ENCODE results near the gene MRPL22.
"Not testable (repeated sequence)": the region's sequence is repeated elsewhere in the genome, so short reads cannot be mapped to it uniquely, and the experiment has no call there.

MRPL22 gene

DNA sequence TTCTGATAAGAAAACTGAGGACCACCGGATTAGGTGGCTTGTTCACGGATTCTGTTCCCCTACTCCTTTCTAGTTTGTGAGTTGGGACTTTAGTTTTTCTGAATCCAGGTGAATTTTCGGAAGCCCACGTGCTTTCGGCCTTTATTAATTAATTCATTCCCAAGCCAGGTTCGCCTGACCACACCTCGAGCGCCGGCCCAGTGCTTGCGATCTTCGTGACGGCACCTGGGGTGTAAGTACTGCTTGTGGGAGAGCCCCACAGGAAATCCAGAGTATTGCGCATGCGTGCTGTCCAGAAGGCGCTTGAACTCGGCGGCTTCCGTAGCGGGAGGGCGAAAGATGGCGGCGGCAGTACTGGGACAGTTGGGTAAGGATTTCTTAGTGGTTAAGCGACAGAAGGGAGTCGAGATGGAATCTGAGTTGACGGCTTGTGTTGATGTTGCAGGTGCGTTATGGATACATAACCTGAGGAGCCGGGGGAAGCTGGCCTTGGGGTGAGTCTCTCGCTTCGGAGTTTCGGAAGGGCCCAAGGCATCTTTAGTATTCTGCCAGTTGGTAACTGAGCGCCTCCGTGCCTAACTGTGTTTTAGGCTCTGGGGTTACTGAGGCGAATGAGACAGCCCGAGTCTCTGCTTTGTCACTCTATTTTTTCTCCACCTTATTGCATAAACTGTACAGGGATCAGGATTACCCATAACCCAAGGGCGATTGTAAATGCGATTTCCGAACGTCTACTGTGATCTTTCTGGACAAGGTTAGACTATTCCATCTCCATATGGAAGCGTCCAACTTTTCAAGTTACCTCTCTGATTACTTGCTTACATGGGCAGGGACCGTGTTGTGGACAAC is at the start of gene MRPL22:
Gene MRPL22, plus strand, starts transcription at position 302 of the 849 bp plus-strand sequence. Its CDS starts 38 bp downstream, at position 340.
- DNase-seq, result peak; percentile 14 to 95 (median 85)

DNA sequence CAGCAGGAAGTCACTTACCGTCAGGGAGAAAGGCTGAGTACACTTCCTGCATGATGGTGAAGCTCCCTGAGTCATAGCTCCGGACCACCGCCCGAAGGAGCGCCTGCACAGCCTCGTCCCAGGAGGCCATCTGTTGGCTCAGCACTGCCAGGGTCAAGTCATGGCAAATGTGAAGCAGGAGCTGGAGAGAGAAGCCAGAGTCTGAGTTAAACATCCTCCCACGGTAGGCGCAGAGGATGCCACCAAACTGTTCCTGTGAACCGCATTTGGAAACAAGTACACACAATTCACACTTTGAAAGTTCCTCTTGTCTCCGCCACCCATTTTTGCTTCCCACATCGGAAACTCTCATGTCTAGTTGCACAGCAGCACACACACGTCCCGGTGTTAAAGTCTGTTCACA is 48.5 kb upstream of the MRPL22 start:
- no peak for DNase-seq

DNA sequence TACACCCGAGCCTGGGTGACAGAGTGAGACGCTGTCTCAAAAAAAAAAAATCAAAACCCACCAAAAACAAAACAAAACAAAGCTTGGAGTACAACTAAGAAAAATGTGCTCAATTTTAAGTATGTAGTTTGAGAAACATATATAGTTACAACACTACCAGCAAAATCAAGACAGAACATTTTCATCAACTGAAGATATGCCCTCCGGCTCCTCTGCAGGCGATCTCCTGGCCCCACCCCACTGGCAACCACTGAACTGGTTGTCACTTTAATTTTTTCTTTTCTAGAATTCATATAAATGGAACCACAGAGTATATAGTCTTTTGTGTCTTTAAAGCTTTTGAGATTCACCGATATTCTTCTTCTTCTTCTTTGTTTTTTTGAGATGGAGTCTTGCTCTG is 47.5 kb upstream of the MRPL22 start:
- DNase-seq, result no peak

DNA sequence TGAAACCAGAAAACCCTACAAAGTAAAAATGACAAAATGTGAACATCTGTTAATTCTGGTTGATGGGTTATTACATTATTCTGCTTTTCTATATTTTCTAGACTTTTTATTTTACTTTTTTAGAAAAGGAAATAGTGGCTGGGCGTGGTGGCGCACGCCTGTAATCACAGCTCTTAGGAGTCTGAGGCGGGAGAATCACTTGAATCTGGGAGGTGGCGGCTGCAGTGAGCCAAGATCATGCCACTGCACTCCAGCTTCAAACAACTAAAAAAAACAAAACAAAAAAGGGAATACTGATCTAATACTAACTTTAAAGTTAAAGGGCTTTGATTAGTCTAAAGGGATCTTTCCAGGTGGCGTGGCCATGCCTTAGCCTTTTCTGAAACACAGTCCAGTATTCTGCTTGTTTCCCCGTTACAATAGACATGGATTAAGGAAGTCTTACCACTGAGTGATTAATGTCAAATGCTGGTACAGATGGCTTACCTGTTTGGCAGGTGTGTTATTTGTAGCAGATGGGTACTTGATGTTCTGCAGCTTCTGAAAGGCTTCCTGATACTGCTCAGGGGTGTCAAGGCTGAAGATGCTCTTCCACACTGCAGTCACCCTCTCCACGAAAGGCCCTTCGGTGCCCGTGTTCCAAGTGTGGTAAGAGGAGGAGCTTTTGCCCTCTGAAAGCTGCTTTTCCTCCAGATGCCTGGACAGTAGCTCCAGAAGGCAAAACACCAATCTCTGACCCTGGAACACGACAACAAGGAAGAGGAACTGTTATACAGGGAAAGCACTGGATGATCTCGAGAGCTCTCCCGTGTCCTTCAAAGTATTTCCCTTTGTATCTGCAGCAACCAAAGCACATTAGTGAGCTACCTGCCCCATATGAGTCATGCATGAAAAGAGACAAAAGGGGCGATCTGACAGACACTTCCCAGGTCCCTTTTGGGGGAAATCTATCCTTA is 45.0 kb upstream of the MRPL22 start:
- DNase-seq, result no peak

DNA sequence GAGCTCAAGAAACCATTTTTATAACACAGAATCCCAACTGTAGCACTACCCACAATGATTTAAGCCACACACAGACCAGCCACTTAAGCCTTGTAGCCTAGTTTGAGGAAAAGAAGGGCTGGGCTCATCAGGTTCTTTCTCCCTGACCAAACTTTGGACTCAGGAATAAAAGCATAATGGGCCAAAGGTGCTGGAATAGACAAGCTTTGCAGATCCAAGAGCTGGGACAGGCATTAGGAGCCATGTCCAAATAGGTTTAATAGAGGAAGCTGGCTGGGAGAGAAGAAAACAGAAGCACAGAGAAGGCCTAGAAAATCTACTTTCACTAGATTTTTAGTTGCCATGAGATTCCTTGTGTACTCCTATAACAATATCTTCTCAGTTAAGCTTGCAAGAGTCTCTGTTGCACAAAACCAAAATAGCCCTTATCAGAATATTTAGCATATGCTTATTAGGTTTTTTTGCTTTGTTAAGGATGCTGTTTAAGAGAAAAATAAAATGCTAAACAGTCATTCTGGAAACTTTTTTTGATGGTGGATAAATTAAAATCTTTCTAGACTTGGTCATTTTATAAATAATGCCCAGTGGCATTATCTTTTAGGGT is 44.2 kb upstream of the MRPL22 start:
- DNase-seq, result no peak

DNA sequence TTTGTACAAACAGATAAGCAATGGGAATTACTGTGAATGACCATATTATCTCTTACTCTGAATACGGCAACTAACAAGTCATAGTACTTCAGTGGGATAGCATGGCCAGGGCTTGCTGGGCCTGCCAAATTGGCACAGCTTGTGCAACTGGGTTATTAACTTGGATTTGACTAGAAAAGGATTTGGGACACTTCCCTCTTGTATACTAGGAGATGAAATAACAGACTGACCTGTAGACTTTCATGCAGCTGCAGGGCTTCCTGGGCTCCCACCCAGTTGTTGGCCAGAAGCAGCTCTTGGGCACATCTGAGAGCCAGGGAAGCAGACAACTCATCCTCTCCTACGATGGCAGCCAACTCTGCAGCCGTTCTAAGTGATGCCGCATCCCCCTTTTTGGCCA is 42.7 kb upstream of the MRPL22 start:
- peak in 8 of 56 donors; percentile 0 to 26 (median 8) for DNase-seq

DNA sequence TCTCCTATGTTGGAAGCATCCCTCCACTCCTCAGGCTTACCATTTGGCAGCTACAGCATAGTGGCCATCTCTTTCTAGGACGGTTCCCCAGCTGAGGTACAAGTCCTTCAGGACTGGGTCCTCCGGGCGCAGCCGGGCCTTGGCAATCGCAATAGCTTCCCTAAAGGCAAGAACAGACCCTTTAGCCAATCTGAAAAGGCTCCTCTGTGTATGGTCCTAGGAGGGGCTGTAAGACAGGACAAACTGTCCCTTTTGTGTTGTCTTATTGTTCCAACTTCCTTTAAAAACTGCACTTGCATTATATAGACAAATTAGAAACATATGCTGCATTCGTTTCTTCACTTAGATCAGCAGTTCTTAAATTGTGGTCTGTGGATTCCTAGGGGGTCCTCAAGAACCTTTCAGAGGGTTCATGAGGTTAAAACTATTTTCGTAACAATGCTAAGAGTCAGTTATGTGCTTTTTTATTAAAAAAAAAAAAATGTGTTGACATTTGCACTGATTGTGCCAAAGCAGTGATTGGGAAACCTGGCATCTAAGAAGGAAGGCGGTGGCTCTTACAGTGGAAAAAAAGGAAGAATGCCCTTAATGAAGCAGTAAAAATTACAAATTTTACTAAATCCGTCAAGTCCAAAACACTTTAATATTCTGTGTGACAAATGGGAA is 41.6 kb upstream of the MRPL22 start:
- no peak for DNase-seq

DNA sequence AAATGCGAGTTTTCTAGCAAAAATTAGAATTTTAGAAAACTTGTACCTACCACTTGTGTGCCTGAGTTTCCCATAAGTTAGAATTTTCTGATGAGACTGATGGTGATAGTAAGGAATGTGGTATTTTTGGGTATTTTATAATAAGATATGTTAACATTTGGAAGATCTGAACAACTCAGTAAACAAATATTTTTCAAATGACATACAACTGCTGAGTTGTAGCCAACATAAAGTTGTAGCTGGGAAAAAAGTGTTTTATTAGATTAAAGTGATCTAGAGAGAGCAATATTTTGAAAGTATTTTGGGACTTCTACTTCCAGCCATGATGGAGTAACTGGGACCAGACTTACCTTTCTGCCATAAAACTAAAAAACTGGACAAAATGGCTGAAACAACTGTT is 40.8 kb upstream of the MRPL22 start:
- no peak for DNase-seq

DNA sequence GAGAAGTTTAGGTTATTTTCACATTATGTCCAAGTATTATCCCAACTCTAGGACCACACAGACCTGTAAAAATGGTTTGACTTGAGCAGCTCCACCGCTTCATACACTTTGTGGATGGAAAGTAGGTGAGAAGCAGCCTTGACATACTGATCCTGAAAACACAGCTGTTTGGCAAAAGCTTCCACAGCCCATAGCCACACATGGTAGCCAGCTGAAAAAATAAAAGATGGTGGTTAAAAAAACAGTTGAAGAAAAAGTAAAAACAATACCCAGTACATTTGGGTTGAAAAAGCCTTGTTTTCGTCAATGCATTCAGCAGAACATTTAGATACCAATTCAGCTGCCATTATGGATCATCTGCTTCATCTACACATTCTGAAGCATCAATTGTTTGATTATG is 39.6 kb upstream of the MRPL22 start:
- DNase-seq, result no peak

DNA sequence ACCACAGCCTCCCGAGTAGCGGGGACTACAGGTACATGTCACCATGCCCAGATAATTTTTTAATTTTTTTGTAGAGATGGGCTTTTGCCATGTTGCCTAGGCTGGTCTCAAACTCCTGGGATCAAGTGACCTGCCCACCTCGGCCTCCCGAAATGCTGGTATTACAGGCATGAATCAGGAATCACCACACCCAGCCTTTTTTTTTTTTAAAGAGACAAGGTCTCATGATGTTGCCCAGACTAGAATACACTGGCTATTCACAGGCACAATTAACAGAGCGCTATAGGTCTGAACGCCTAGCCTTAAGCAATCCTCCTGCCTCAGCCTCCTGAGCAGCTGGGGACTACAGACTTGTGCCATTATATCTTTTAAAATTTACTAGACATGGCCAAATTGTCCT is 39.0 kb upstream of the MRPL22 start:
- DNase-seq, result no peak

DNA sequence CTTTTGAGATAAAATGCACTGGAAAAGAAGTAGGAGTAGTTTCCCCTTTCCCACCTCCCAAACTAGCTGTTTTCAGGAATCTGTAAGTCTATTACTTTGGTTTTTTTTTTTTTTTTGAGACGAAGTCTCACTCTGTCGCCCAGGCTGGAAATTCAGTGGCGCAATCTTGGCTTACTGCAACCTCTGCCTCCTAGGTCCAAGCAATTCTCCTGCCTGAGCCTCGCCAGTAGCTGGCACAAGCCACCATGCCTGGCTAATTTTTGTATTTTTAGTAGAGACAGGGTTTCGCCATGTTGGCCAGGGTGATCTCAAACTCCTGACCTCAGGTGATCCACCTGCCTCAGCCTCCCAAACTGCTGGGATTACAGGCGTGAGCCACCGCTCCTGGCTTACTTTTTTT is 35.3 kb upstream of the MRPL22 start:
- not testable (repeated sequence) for DNase-seq

DNA sequence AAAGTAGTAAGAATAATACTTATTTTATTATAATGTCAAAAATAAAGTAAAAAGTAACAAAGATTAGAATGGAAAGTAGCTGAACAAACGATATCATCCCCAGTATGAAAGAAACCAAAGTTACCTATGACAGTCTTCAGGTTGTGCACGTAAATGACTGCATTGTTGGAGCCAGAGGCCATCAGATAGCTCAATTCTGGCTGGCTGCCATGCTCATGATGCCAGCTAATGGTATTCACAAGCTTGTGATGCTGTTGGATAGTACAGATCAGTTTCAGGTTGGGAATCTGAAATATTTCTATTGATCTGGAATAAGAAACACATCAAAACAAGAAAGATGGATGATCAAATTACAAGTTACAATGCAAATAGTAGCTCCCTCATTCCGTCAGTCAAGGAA is 24.0 kb upstream of the MRPL22 start:
- no peak for DNase-seq

DNA sequence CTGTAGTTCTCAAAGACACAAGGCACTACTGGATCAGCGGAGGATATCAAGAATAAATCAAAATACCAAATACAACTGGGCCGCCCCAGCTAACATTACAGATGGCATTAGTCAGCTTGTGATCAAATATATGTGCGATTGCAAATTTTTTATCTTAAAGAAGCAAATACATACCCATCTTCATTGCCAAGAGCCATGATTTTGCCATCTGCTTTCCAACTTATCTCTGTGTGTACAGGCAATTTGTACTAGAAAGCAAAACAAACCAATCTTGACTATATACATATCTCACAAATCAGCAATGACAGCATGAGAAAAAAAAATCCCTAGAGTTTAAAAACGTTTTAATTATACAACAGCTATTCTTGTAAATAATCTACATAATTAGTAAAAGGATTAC is 23.1 kb upstream of the MRPL22 start:
- no peak for DNase-seq

DNA sequence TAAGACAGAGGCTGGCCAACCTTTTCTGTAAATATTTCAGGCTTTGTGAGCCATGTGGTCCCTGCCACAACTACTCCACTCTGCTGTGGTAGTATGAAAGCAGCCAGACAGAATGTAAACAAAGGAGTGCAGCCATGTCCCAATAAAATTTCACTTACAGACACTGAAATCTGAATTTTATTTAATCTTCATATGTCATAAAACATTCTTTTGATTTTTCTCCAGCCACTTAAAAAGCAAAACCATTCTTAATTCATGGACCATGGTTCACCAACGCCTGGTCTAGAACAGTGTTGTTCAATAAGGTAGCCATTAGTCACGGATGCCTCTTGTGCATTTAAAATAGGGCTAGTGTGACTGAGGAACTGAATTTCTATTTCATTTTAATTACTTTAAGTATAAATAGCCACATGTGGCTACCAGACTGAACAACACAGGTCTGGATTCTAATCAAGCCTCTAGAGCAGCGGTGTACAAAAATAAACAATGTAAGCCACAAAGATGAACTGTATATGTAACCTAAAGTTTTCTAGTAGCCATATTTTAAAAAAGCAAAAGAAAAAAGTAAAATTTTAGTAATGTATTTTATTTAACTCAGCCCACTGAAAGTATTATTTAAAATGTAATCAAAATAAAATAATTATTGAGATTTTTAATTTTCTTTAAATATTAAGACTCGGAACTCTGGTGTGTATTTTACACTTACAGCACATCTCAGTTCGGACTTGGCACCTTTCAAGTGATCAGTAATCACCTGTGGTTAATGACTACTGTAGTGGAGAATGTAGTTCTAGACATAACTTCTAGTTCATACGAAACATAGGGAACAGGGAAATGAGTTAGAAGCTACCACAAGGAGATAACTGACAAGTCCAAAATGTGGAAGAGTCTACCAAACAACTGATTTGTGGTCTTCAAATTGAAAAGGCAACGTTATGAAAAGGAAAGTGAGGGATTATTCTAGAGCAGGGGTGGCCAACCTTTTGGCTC is 17.1 kb upstream of the MRPL22 start:
- no peak for DNase-seq

DNA sequence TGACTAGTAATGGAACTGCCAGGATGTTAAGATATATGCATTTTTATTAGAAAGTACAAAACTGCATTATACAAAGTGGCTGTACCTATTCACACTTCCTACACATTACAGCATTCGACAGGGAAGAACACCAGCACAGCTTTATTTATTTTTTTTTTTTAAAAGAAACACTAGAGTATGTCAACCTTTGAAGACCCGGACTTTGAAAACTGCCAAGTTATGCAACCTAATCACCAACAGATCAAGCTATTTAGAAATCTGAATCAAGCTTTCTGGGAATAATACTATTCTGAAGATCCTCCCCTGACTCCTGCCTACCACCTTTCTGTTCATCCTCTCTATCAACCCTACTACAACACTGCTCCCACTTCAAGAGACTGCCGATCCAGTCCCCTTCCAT is 7.3 kb upstream of the MRPL22 start:
- DNase-seq, result no peak

DNA sequence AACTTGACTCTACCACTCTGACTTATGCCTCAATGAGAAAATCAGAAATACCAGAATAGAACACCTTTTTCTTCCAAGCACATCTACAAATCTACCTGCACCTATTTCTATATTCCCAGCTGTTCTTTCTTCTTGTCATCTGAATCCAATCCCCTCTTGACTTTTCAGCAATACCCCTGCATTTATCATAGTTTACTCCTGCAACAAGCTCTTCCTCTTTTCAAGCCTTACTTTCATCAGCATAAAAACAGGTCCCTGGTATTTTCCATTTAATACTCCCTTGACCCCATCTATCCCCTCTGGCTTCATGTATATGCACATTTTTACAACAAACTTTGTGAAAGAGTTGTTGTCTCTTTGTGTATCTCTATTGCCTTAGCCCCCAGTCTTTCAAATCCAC is 6.0 kb upstream of the MRPL22 start:
- no peak for DNase-seq

DNA sequence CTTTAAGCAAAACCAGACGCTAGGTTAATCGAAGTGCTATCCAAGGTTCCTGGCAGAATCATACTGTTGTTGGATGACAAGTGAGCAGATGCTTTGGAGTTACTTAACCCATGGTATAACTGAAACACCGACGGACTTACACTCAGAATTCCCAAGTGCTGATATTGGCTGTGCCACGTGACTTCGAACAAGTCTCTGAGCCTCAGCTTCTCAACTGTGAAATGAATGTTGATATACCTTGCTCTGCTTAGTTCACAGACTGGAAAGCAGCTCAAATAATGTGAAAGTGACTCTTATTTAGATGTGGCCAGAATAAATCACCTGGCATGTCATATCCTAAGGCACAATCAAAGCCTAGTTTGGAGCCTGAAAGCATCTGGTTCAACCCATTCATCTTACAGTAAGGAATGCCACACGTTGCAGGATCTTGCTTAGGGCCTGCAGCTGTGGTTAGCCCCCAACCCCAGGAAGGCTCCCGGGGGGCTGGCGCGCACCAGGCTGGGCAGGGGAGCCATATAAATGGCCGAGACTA is 3.6 kb upstream of the MRPL22 start:
- no peak for DNase-seq

DNA sequence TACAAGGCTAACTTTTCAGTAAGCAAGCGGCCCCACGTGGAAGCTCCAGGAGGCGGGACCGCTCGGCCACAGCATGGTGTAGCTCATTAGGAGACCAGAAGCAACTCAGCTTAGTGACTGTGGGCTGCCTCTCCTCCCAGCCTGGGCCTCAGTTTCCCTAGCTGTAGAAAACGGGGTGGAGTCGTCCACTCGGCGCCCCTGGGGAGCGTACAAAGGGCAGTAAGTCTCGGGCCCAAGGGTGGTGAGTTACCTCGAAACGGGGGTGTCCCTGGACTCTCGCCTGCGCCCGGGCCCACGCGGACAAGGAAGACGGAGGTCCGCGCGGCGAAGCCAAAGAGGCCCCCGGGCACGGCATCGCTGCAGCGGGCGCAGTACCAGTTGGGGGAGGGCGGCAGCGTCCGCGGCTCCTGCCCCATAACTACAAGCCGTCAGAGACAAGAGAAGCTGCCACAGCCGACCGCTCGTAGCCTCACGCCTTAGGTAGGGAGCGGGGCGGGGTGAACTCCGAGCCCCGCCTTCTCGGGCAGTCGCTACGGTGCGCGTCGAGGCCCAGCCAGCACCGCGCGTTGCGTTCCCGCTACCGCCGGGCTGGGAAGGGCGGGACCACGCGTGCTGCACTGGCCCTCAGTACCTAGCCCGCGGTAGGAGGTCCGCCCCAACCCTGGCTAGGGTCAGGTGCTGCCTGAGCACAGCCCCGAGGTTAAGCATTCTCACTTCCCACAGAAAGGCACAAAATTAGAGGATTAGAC is 3.0 kb upstream of the MRPL22 start, which contains the start of gene GEMIN5:
Gene GEMIN5, minus strand, starts transcription at position 494 of the 749 bp plus-strand sequence. Its CDS starts 78 bp downstream, at position 416.
- peak; percentile 6 to 87 (median 72) for DNase-seq

DNA sequence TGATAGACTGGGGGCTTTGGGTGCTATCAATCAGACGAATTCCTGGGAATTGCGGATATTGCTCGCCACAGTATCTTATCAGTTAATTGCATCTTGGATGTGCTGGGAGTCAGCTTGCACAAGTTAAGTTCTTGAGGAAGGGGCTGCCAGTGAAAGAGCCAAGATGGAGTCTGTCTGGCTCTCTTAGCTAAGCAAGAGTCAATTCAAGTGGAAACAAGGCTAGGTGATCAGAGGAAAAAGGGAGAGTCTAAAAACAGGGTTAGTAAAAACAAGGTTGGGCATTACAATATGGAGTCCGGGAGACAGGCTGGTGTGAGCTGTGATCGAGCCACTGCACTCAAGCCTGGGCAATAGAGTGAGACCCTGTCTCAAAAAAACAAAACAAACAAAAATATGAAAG is 1.5 kb upstream of the MRPL22 start:
- not testable (repeated sequence) for DNase-seq

All from nucleus accumbens (tissue), 56 donors.